Colon (tissue), 2 donors: ENCODE results near the gene NKD1.
"Not testable (repeated sequence)": the region's sequence is repeated elsewhere in the genome, so short reads cannot be mapped to it uniquely, and the experiment has no call there.

Experiments used
- FAIRE-seq: peaks from 2 replicates; lab custom pipeline; 2012; peaks lifted over from hg19 to GRCh38; lab: Jason Lieb, UNC
- donor health status: control.
- donor health status: control.

Gene NKD1

DNA sequence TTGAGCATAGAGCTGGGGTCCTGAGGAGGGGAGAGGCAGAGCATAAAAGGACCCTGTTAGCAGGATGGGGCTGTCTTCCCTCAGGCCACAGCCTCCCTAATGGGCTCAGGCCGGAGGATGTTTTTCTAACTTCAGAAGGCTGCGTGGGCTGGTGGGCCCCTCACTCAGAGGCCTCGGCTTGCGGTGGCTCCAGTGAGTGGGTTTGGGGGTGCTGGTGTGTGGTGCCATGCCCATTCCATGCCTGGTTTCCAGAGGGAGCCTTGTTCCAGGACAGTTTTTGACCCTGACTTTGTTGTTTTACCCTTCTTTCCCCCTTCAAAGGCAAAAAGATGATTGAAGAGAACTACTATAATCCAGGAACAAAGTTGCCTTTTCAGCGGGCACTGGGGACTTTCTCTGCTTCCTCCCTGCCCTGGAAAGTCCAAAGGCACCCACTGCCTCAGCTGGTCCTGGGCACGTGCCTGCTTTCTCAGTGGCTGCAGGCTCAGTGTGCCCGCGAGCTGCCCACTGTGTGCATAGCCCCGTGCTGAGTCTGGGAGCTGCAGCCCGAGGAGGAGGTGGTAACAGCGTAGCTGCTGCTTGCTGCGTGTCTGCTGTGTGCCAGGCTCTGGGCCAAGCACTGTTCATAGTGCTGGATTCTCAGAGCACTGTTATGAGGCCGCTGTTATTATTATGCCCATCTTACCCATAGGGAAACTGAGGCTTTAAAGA, 11.8 kb downstream of the NKD1 start:
- FAIRE-seq, result no peak

DNA sequence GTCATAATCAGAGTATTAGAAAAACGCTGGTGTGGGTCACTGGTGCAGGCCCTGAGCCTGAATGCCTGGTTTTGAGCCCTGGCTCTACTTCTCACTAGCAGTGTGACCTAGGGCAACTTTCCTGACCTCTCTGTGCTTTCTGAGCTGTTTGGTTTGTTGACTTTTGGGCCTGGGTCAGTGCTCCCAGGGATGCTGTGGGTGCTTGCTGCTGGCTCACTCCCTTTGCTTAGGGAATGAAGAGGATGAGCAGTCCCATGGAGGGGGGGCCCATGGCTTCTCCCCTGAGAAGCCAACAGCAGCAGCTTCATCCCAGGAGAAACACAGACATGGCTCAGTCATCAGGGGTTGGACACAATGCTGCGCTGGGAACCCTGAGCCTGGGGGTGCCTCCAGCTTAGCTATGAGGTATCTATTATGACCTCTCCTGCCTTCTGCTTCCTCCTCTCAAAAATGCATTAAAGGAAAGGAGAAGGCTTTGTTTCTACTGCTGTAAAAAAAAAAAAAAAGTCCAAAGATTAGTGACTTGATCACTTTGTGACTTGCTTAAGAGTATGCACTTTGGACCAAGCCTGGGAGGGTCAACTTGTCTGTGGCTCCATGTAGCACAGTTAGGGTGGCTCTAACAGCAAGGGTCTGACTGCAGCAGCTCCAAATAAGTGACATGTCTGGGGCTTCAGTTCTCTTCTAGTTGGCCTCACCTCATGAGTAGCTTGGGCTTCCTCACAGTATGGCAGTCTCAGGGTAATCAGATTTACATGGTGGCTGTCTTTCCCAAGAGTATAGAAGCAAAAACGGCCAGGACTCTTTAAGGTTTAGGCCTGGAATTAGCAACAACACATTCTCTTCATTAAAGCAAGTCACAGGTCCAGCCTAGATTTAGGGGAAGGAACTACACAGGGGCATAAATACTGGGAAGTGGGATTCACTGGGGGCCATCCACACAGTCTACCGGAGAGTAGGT, 13.0 kb downstream of the NKD1 start:
- FAIRE-seq, result no peak

DNA sequence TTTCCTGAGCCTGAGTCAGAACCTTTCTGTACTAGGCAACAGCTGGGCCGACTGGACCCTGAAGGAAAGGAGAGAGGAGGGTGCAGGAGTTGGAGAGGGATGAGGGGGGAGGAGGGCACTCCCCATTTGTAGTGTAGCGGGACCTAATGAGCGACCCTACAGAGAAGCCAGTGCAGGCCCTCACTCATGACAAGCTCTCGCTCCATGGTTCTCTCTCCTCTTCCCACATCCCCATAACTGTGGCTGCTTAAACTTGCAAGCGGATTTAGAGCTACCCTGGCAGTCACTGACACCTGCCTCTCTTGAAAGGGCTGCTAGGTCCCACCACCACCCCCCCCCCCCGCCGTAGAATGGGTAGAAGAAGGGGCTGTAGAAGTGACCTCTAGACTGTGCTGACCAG, 14.5 kb downstream of the NKD1 start:
- FAIRE-seq, result no peak

DNA sequence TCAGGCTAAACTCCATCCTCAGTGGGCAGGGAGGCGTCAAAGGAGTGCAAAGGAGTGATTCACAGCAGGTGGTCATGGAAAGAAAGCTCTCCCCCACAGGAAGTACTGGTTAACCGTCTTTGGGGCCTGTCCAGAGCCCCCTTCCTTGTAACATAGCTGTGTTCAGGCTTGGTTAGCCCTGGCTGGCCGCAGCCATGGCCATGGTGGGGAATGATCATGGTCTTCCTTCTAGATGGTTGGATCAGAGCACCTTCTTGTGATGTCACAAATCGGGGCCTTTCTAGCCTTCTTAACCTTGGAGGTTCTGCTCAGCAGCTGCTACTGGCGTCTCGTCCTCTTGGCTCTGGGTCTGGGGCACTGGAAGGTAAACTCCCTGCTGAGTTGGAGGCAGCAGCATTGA, 15.8 kb downstream of the NKD1 start:
- no peak for FAIRE-seq

DNA sequence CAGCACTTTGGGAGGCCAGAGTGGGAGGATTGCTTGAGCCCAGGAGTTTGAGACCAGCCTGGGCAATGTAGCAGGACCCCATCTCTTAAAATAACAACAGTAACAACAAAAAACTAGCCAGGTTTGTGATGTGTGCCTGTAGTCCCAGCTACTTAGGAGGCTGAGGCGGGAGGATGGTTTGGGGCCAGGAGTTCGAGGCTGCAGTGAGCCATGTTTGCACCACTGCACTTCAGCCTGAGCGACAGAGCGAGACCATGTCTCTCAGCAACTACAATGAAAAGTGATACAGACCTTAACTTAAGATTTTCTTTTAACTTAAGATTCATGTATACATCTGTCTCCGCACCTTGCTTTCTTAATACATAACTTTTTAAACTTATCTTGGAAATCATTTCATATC, 17.2 kb downstream of the NKD1 start:
- FAIRE-seq, result no peak

DNA sequence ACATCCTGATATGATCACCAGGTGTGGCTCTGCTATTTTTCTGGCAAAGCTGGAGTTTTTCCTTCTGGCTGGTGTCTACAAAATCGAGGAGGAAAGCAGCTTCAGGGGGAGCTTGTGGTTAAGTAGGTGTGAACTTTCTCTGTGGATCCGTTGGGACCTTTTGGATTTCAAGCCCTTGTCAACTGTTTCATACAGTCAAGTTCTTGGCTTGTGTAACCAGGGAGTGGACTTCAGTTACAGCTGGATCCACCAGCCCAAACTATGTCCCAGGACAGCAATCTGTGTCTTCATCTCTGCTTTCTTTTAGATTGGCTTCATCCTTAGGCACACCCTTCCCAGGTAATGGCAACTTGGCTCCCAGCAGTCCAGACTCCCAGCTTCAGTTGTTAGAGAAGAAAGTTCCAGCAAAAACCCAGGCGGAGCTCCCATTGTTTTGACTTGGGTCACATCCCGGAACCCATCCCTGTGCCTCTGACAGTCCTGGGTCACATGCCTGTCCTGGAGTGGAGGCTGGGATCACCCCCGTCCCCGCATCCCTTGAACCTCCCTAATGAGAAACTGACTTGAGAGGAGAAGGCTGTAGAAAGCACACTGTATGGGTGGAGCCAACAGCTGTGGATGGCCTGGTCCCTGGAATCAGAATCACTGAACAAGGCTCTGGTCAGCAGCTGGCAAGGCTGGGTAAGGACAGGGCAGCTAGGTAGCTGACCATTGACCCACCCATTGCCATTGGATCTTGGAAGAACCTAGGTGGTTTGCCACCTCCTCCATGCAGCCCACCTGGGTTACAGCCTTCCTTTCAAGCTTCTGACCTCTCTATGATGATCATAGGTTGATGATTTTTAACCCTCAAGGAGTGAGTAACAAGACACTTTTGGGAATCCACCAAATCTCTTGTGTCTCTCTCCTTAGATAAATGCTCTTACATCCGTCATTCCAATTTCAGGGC, 18.1 kb downstream of the NKD1 start:
- FAIRE-seq, result no peak

DNA sequence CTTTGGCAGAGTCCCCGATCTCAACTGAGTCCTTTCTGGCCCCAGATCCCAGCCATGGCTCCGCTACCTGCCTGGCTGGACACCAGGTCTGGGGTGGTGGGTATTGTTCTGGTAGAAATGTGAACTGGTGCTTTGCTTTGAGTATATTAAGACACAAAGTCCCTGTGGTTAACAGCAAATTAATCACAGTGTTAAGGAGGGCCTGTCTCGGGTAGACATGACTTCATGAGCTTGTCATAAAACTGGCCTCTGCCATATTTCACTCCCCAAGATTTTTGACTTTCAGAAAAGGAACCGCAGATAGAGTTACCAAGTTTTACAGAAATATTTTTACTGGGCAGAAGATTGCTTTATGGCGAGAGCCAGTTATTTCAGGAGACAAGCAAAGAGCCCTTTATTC, 19.5 kb downstream of the NKD1 start:
- no peak for FAIRE-seq

DNA sequence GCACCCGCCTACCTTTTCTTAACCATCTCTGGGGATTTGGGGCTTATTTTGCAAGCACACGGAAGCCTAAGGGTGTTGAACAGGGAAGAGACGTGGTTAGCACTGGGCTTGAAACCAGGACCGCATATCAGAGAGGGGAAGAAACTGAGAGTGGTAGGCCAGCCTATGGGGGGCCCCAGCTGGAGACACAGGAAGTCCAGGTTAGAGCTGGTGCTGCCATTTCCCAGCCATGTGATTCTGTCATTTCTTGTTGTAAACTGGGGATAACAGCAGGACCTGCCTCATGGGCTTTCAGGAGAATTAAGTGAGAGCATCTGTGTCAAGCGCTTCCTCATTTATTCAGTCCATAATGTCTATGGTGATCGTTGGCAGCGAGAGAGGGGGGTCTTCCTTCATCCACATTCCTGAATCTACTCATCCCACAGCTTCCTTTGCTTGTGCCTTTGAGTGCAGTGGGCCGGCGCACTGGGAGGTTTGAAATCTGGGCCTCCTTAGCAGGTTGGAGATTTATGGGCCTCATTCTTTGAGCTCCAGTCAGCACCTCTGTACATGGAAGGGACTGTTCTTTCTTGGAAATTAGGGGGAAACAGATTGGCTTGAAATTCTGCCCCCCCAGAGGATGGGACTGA, 20.1 kb downstream of the NKD1 start:
- no peak for FAIRE-seq

DNA sequence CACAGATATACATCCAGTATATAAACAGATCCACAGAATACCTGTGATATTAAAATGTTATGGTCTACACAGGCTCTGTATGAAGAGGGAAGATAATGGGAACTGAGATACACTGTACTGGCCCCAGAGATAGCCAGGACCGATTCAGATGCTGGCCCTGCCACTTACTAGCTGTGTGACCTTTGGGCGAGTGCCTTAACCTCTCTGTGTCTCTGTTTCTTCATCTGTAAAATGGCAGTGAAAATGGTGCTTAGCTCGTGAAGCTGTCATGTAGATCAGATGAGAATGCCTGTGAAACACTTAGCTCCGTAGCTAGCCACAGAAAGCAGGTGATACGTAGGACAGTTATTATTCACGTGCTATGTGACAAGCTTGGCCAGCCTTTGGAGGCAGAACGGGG, 22.2 kb downstream of the NKD1 start:
- no peak for FAIRE-seq

DNA sequence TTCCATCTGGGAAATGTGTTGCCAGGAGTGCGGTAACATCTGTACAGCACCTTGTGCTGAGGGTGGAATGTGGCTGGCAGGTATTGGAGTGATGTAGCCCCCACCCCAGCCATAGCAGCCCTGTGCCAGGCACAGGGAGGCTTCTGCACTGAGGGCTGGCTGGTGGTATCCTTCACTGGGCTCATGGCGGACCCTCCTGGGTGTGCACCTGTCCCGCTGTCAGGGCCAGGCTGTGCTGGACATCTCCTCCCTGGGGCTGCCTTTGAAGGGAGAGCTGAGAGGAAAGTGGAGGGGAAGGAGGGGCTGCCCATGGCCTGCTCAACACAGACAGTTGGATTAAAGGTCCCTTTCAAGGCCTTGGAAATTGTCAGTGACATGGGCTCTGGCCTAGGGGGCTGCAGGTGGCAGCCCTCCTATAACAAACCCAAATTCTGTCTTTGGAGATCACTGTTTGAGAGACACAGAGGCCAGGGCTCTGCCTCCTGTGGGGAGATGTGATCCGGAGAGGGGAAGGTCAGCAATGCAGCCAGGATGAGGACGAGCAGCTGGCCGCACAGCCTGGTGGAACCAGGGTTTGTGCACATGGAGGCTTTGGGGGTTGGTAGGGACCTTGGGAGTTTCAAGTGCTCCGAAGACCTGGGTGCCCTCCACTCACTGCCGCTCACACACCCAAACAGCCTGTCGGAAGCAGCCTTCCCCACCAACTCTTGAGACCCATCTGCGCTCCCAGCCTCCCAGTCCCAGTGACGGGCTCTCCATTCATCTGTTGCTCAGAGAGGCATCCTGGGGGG, 22.8 kb downstream of the NKD1 start:
- FAIRE-seq, result no peak

DNA sequence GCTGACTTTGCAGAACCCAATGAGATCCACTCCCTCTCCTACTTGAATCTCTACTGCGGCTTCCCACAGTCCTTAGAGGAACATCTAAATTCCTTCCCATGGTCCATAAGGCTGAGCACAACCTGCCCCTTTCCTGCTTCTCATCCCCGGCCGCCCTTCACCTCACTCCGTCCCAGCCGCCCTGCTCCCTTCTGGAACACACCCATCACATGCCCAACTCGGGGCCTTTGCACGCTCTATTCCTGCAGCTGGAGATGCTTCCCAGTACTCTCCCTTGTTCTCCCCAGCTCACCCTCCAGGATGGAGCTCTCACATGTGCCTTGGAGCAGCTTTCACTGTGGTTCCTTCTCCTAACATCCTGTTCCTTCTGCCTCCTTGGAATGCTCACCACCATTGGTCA, 23.6 kb downstream of the NKD1 start:
- no peak for FAIRE-seq

DNA sequence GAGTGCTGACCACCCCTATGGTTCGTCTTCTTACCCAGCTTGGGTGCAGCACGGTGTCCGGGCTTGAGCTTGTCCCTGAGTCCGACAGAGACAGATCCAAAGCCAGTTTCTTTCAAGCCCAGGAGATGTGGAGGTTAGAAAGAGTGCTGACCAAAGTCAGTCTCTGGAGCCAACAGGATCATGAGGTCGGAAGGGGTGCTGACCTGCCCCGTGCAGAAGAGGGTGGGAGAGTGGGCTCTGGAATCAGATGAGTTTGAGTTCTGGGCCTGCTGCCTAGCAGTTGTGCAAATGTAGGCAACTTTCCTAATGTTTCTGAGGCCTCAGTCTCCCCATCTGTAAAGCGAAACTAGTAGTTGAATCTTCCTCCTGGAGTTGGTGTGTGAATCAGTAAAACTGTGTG, 24.5 kb downstream of the NKD1 start:
- FAIRE-seq, result no peak

DNA sequence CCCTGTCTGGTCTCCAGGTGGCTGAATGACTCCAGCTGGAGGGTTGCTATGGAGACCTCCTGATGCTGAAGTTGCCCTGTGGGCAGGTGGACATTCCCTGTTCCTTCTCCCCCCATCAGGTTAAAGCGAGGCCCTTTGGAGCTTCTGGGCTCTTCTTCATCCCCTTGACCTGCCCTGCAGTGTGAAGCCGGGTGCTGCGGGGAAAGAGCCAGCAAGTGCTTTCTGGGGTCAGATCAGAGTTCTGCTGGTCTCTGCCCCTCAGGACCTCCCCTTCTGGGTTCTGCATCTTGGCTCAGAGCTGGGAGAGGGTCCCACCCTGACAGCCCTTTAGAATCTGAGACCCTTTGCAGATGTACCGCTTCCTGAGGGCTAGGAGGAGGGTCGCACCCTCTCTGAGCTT, 25.1 kb downstream of the NKD1 start:
- no peak for FAIRE-seq

DNA sequence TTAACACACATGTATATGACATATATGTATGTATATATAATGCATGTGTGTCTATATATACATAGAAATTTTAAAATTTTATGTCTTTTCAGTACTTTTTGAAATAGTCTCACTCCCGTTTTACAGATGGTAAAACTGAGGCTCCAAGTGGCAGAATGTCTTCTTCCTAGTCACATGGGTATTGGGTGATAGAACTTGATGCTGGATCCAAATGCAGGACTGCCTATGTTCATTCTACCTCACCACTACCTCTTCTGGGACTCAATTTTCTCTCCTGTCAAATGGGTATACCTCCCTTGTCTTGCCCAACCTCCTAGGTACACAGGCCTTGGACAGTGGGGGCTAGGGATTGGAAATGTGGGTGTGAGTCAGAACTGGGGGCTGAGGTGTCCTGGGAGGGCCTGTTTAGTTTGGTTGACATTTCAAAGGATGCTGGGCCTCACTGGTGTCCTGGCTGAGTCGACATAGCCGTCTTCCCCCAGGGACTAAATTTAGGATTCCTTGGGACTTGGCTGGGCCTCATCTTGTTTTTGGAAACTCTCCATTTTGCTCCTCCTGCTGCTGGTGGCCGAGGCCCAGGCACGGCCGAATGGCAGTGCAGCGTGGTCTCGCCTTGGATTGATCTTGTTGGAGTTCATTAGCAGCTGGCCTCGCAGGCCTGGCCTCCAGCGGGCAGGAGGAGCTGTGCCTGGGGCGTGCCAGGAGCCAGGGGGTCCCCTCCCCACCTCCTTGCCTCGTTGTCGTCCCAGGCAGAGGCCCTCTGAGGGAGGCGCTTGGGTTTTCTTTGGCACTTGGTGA, 25.9 kb downstream of the NKD1 start:
- FAIRE-seq, result no peak

DNA sequence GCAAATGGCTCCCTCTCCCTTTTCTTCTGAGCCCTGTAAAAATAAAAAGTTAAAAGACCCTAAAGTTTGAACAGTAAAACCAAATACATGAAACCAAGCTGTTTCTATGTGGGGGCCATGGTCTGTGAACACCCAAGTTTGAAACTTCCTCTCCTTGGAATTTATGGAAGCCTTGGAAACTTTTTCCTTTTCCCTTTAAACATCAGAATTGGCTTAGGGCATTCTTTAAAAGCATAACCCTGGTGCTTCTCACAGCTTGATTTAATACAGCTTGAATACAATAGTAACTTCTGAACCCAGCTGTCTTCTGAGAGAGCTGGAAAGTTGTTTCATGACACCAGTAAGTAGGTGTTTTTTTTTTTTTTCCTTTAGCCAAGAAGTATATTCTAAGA, 26.5 kb downstream of the NKD1 start:
- no peak for FAIRE-seq

DNA sequence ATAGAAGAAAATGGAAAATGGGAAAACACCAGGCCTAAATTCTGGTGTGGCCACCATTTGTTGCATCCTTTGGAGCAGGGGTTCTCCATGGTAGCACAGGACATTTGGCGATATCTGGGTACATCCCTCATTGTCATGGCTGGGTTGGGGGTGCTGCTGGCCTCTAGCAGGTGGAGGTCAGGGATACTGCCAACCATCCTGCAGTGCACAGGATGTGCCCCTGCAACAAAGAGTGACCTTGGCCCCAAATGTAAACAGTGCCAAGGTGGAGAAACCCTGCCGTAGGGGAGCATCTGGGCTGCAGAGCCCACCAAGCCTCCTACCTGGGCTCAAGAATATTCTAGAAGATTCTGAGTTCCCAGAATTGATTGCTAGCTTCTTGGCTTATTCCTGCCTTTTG, 27.5 kb downstream of the NKD1 start:
- no peak for FAIRE-seq

DNA sequence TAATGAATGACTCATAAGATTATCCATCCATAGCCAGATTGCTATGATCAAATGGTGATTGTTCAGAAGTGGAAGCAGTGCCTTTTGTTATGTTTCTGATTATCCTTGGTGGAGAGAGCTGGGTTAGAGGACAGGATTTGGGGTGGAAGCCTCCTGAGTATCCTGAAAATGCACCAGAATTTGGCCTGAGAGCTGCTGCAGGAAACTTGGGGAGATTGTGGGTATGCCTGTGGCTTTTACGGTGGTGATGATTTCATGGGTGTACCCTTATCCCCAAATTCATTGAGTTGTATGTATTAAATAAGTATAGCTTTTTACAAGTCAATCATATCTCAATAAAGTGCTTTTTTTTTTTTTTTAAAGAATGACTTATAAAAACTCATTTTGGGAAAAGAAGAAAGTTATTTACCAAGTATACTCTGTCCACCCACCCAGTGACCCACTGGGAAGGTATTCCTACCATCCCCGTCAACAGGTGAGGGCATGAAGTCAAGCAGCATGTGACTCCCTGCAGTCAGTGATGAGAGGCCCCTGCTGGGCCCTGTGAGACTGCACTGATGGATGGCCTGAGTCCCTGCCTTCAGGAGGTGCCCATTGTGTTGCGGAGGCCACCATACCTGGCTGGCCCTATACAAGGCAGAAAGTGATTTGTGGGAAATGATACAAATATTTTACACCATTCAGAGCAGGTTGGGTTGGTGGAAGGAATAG, 28.4 kb downstream of the NKD1 start:
- FAIRE-seq, result no peak

DNA sequence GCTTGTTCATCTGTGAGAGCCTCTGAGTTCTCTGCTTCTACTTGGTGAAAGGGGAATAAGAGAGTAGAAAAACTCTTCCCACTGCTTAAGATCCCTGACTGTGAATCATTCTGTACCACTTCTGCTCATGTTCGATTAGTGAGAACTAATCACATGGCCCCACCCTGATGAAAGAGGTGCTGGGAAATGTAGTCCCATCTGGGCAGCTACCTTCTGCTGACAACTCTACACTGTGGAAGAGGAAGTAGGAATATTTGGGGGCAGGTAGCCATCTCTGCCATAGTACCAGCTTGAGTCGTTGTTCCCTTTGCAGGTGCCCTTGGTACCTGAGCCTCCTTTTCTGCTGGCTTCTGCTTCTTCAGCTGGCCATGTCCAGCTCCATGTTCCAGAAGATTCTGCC, 29.9 kb downstream of the NKD1 start:
- no peak for FAIRE-seq

DNA sequence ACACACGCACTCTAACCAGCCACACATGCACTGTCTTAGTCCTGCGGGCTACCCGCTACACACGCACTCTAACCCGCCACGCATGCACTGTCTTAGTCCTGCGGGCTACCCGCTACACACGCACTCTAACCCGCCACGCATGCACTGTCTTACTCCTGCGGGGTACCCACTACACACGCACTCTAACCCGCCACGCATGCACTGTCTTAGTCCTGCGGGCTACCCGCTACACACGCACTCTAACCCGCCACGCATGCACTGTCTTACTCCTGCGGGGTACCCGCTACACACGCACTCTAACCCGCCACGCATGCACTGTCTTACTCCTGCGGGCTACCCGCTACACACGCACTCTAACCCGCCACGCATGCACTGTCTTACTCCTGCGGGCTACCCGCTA, 31.2 kb downstream of the NKD1 start:
- not testable (repeated sequence) for FAIRE-seq
